Measurements from ENCODE around the gene GRK5. TPM values are rescaled to one million over a fixed set of nuclear protein-coding genes. Genes with fewer than 3 reads are reported as not detected.

The GRK5 gene
- total and polyA plus RNA-seq, 9 of the 15 experiments (the other 6 are each of a cell fraction or from before 2014, with no cell fraction given): 0.46 to 0.83 (median 0.67) TPM; not detected in 2

- intact Hi-C loops (cut with micrococcal nuclease): loop anchor here (10.0 kb wide), 1 partner anchor 101 kb away; the partner anchor contains the start of gene RGS10
- DNase-seq (ENCODE audit: extremely low read depth in 1 of 4, low spot score in 3 of 4) (no peak), FAIRE-seq (no peak), ATAC-seq (no peak)
- ChIA-PET POLR2A (interaction anchor here (0.6 to 2.2 kb wide), 2 partner anchors 29 to 172 kb away, joined by 5 read pairs; no protein-coding TSS in a partner anchor), CTCF (ENCODE audit: low intra/inter-chr PET ratio) (interaction anchor here (1.0 to 1.2 kb wide), 2 partner anchors 244 to 246 kb away, joined by 3 read pairs; no protein-coding TSS in a partner anchor)
- peaks cover 0 to 39% of the 10 kb centered on the region in 2 experiments; a peak in 3 of 5 replicates for H3K27me3 ChIP-seq (ENCODE audit: control insufficient read depth in 2 of 2, insufficient read depth in 2 of 2, low read length in 2 of 2)
- no peak overlapping the region for H3K4me2 ChIP-seq (ENCODE audit: insufficient read depth, low read length)
- no peaks in the 10 kb centered on the region for H3K9me1 ChIP-seq (ENCODE audit: control insufficient read depth, insufficient read depth, low read length)
- no peak overlapping the region; a peak in 1 of 4 replicates for H3K9ac ChIP-seq (ENCODE audit: insufficient read depth in 1 of 2, low read depth in 2 of 2, low read length in 2 of 2)
- peaks cover 0 to 17% of the 10 kb centered on the region in 2 experiments; a peak in 2 of 5 replicates for H3K4me1 ChIP-seq (replicated peaks in 1 of 2; ENCODE audit: control insufficient read depth in 2 of 2, insufficient read depth in 2 of 2, low read length in 2 of 2)
- no peaks in the 10 kb centered on the region for H3K36me3 ChIP-seq (ENCODE audit: control insufficient read depth, insufficient read depth, low read length)
- no peak overlapping the region for H2AFZ ChIP-seq (ENCODE audit: low read depth, low read length)
- 28% methylated on average over 4 of the region's 15 CpGs for WGBS (ENCODE audit: insufficient coverage, low coverage, missing lambda C conversion rate)
- H3K27ac ChIP-seq (ENCODE audit: extremely low read depth, low read depth, low read length): no peak overlapping the region
- no peaks in the 10 kb centered on the region for H4K20me1 ChIP-seq (replicated peaks; ENCODE audit: control insufficient read depth, insufficient read depth, low read length)
- H3K79me2 ChIP-seq (ENCODE audit: control insufficient read depth, insufficient read depth, low read length): no peaks in the 10 kb centered on the region
- no peak overlapping the region for H3K4me3 ChIP-seq
- in situ Hi-C loops (cut with MboI): no loop called here
- BruUV-seq (replicated peaks): no TSS peak
- H3K9me3 ChIP-seq (replicated peaks; ENCODE audit: control insufficient read depth, insufficient read depth, low read depth, low read length): no peaks in the 10 kb centered on the region
- TF ChIP-seq CBX3 (IDR thresholded peaks at IDR 0.05; ENCODE audit: borderline replicate concordance in 1 of 2, low read length in 2 of 2) (no peak), RUNX1 (IDR thresholded peaks at IDR 0.05; ENCODE audit: low read depth) (no peak), XRCC3 (IDR thresholded peaks at IDR 0.05) (no peak), TSHZ1 (CRISPR knock-in tag; IDR thresholded peaks at IDR 0.05) (no peak), ZFP30 (CRISPR knock-in tag; IDR thresholded peaks at IDR 0.05; ENCODE audit: borderline replicate concordance) (no peak), ZNF75A (CRISPR knock-in tag; IDR thresholded peaks at IDR 0.05) (no peak), RFX5 (IDR thresholded peaks at IDR 0.05; ENCODE audit: low read depth, low read length) (no peak), MECOM (CRISPR knock-in tag; IDR thresholded peaks at IDR 0.05) (no peak), ZNF780A (CRISPR knock-in tag; IDR thresholded peaks at IDR 0.05) (no peak), HMG20B (CRISPR knock-in tag; IDR thresholded peaks at IDR 0.05) (no peak), MAFK (IDR thresholded peaks at IDR 0.05; ENCODE audit: low read length) (no peak), POLR2G (IDR thresholded peaks at IDR 0.05; ENCODE audit: low read depth, low read length) (no peak), ZNF584 (CRISPR knock-in tag; IDR thresholded peaks at IDR 0.05; ENCODE audit: low read depth) (no peak)
- TF ChIP-seq, protein P1, sequence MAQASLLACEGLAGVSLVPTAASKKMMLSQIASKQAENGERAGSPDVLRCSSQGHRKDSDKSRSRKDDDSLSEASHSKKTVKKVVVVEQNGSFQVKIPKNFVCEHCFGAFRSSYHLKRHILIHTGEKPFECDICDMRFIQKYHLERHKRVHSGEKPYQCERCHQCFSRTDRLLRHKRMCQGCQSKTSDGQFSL (CRISPR knock-in tag; IDR thresholded peaks at IDR 0.05): no peak
- TF ChIP-seq, protein P1 (tag; IDR thresholded peaks at IDR 0.05): no peak
- TF ChIP-seq, protein P2, sequence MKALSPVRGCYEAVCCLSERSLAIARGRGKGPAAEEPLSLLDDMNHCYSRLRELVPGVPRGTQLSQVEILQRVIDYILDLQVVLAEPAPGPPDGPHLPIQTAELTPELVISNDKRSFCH (CRISPR knock-in tag; IDR thresholded peaks at IDR 0.05): no peak
- TF ChIP-seq, protein P2 (tag; IDR thresholded peaks at IDR 0.05): no peak
- TF ChIP-seq, protein P3, sequence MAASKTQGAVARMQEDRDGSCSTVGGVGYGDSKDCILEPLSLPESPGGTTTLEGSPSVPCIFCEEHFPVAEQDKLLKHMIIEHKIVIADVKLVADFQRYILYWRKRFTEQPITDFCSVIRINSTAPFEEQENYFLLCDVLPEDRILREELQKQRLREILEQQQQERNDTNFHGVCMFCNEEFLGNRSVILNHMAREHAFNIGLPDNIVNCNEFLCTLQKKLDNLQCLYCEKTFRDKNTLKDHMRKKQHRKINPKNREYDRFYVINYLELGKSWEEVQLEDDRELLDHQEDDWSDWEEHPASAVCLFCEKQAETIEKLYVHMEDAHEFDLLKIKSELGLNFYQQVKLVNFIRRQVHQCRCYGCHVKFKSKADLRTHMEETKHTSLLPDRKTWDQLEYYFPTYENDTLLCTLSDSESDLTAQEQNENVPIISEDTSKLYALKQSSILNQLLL (CRISPR knock-in tag; IDR thresholded peaks at IDR 0.05; ENCODE audit: borderline replicate concordance): no peak
Measured at GRCh38 chr10:119443441-119443840, 236.1 kb downstream of the GRK5 start.

All from K562 (cell line).